IPS-18c (cell line): Measurements from ENCODE around the gene TNP1.

Experiments used
- H3K4me3 ChIP-seq: 2 replicates; pipeline ENCODE4 v1.7.0; 2013; ENCODE audit warnings: low read depth, mild to moderate bottlenecking, low read length, moderate library complexity; ENCODE audit not compliant: insufficient read depth
- H3K9me3 ChIP-seq: one replicate; pipeline ENCODE4 v1.6.1; 2013; ENCODE audit warnings: mild to moderate bottlenecking, low read length, moderate library complexity; ENCODE audit not compliant: control insufficient read depth, insufficient read depth

TNP1 gene

DNA sequence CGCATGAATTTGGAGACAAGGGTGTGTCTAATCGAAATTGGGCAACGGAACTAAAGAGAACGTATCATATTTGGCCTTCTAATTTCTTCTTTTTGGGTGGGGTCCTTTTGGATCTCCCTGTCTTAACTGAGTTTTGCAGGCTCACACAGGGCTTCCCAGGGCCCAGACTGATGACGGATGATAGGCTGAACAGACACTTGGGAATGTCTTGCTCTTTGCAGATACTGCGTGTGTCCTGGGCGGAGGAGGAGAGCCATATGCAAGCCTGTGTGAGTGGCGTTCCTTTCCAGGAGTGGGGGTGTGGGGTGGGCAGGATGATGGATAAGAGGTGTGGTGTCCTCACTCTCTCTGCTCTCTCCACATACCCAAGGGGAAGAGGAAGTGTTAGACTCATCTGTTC is 40.1 kb downstream of the TNP1 start:
- Histone ChIP-seq H3K9me3 (no peaks in the 10 kb centered on the region), H3K4me3 (no peak overlapping the region)

DNA sequence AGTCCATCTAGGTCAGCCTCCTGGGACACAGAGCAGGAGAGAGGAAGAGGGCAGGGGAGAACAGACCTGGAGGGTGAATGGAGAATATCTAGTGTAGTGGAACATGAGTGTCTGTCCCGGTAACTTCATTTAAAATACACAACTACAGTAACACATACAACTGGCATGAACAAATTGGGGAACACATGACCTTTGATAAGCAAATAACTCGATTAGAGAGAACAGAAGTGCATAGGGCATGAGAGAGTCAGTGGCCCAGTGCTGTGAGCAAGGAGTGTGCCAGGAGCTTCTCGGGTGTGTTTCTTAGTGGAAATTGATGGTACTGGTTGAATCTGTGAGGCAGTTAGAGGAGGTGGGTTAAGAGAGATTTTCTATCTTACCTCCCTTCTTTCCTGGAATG is 40.8 kb downstream of the TNP1 start:
- Histone ChIP-seq H3K9me3 (no peaks in the 10 kb centered on the region), H3K4me3 (no peak overlapping the region)

DNA sequence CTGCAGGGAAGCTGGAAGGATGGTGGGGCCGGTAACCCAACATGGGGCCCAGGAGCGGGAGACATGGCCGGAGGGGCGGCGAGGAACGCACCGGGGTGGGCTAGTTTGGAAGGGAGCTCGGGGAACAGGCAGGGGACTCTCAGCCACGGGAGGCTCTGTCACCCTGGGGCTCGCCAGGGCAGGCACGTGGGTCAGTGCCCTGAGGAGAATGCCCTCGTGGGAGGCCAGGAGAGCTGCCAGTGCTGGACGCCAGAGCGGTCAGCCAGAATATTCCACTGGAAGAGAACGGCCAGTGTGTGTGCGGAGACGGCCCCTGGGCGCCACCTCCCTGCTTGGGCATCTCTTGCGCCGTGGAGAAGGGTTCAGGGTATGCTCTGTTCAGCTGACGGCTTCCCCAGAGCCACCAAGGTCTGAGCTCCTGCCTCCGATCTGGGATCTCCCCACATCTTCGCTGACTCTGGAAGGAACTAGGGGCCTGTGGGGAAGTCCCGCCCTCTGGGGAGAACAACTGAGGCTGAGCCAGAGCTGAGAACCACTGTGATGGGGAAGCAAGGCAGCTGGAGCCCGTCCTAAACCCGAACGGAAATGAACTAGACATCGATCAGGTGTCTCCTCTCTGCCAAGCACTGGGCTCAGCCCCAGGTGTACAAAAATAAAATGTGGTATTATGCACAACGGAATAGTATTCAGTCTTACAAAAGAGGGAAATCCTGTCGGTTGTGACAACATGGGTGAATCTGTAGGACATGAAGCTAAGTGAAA is 49.3 kb downstream of the TNP1 start:
- Histone ChIP-seq H3K4me3 (no peak overlapping the region), H3K9me3 (no peaks in the 10 kb centered on the region)
